DOHH2 (cell line): ENCODE measurements around the gene MRPS5.
"Not testable (repeated sequence)": the region's sequence is repeated elsewhere in the genome, so short reads cannot be mapped to it uniquely, and the experiment has no call there.

Experiments
- H3F3A ChIP-seq: fragments of 200-600 bp; sonication (generic), shearing (Covaris generic); 2 replicates; pipeline ENCODE4 v1.6.0; 2016; ENCODE audit warnings: antibody characterized with exemption, mild to moderate bottlenecking; ENCODE audit not compliant: control insufficient read depth, insufficient read depth
- H3K27ac ChIP-seq: fragments of 200-600 bp; sonication (generic); 2 replicates; pipeline ENCODE4 v1.5.1; 2014; ENCODE audit warnings: low read depth, mild to moderate bottlenecking, low read length, moderate library complexity
- H3K27me3 ChIP-seq: fragments of 200-600 bp; sonication (generic); 2 replicates; pipeline ENCODE4 v1.6.1; 2014; ENCODE audit warnings: mild to moderate bottlenecking, low read length, mixed read lengths; ENCODE audit not compliant: control insufficient read depth
- H3K36me3 ChIP-seq: fragments of 200-600 bp; sonication (generic); 2 replicates; pipeline ENCODE4 v1.6.1; 2014; ENCODE audit warnings: mild to moderate bottlenecking, low read length, moderate library complexity, mixed read lengths; ENCODE audit not compliant: control insufficient read depth
- H3K4me1 ChIP-seq: fragments of 200-600 bp; sonication (generic); 2 replicates; pipeline ENCODE4 v1.6.1; 2014; ENCODE audit warnings: mild to moderate bottlenecking, low read length, mixed read lengths; ENCODE audit not compliant: control insufficient read depth
- H3K4me2 ChIP-seq: fragments of 200-600 bp; sonication (generic); 2 replicates; pipeline ENCODE4 v1.6.0; 2014; ENCODE audit warnings: mild to moderate bottlenecking, low read length, moderate library complexity
- H3K4me3 ChIP-seq: fragments of 200-600 bp; sonication (generic); 2 replicates; pipeline ENCODE4 v1.5.1; 2014; ENCODE audit warnings: mild to moderate bottlenecking, low read length, mixed read lengths
- H3K79me2 ChIP-seq: fragments of 200-600 bp; sonication (generic); 2 replicates; pipeline ENCODE4 v1.6.1; 2014; ENCODE audit warnings: mild to moderate bottlenecking, low read length, mixed read lengths; ENCODE audit not compliant: control insufficient read depth
- H3K9me2 ChIP-seq: fragments of 200-600 bp; sonication (generic); replicated peaks from 2 replicates; pipeline ENCODE4 v1.6.1; 2014; ENCODE audit warnings: mild to moderate bottlenecking, low read length, mixed read lengths; ENCODE audit not compliant: control insufficient read depth
- H3K9me3 ChIP-seq: fragments of 200-600 bp; sonication (generic); 2 replicates; pipeline ENCODE4 v1.6.1; 2014; ENCODE audit warnings: antibody characterized with exemption, low read length, mixed read lengths; ENCODE audit not compliant: control insufficient read depth, insufficient read depth
- H4K20me1 ChIP-seq: fragments of 200-600 bp; sonication (generic); 2 replicates; pipeline ENCODE4 v1.6.0; 2014; ENCODE audit warnings: low read depth, mild to moderate bottlenecking, antibody characterized with exemption, low read length, moderate library complexity; ENCODE audit not compliant: control insufficient read depth, insufficient read depth
- CTCF ChIP-seq: fragments of 200-600 bp; sonication (generic); IDR thresholded peaks from one replicate; pipeline ENCODE4 v1.5.1; 2014; ENCODE audit warnings: antibody characterized with exemption, mild to moderate bottlenecking, low read depth, low read length; ENCODE audit not compliant: poor library complexity, severe bottlenecking
- EZH2phosphoT487 ChIP-seq: fragments of 200-600 bp; sonication (generic); IDR thresholded peaks from 2 replicates; pipeline ENCODE4 v1.6.1; 2017; ENCODE audit warnings: borderline replicate concordance, mild to moderate bottlenecking, antibody characterized with exemption, low read length, moderate library complexity, mixed read lengths

Gene MRPS5

DNA sequence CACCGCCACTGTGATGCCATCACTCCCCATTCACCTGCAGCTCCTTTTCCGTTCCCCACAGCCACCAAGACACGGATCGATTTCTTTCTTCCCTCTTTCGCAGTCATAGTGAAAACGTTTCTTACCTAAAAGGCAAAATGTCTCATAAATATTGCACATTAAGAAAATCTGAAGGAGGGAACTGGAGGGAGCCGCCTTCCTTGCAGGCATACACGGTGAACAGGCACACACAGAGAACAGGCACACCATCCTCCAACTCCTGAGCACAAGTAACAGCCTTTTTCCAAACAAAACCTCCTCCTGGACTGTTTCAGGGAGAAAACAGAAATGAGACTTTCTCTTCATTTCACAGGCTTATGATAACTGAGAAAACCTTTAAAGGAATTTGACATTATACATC lies 17.0 kb downstream of the MRPS5 start:
- H3K9me2 ChIP-seq, result no peaks in the 10 kb centered on the region
- peaks cover 5% of the 10 kb centered on the region; the same call in 1 of the 2 replicates for H3K79me2 ChIP-seq
- peaks cover 95% of the 10 kb centered on the region for H3K36me3 ChIP-seq
- H3K4me1 ChIP-seq, result no peaks in the 10 kb centered on the region
- TF ChIP-seq EZH2phosphoT487 (no peak), CTCF (no peak)
- no peaks in the 10 kb centered on the region for H3K27me3 ChIP-seq
- H3K9me3 ChIP-seq, result no peaks in the 10 kb centered on the region
- no peak overlapping the region for H3K4me3 ChIP-seq
- no peak overlapping the region for H3K4me2 ChIP-seq
- H4K20me1 ChIP-seq, result no peaks in the 10 kb centered on the region
- no peak overlapping the region for H3K27ac ChIP-seq
- no peaks in the 10 kb centered on the region for H3F3A ChIP-seq

GRCh38 chr2:95099910-95100309 lies 21.7 kb downstream of the MRPS5 start:
- Histone ChIP-seq H3F3A (no peaks in the 10 kb centered on the region), H3K4me2 (no peak overlapping the region), H4K20me1 (no peaks in the 10 kb centered on the region), H3K36me3 (peaks cover 71% of the 10 kb centered on the region), H3K27ac (no peak overlapping the region), H3K27me3 (no peaks in the 10 kb centered on the region), H3K4me3 (no peak overlapping the region), H3K4me1 (no peaks in the 10 kb centered on the region), H3K79me2 (peaks cover 11% of the 10 kb centered on the region), H3K9me3 (no peaks in the 10 kb centered on the region), H3K9me2 (no peaks in the 10 kb centered on the region)
- TF ChIP-seq EZH2phosphoT487, result no peak
- no peak for TF ChIP-seq CTCF

DNA sequence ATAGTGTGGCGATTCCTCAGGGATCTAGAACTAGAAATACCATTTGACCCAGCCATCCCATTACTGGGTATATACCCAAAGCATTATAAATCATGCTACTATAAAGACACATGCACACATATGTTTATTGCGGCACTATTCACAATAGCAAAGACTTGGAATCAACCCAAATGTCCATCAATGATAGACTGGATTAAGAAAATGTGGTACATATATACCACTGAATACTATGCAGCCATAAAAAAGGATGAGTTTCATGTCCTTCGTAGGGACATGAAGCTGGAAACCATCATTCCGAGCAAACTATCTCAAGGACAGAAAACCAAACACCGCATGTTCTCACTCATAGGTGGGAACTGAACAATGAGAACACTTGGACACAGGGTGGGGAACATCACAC lies 23.3 kb downstream of the MRPS5 start:
- not testable (repeated sequence) for H3K4me2 ChIP-seq, H4K20me1 ChIP-seq, H3K4me1 ChIP-seq, H3F3A ChIP-seq, H3K9me2 ChIP-seq, H3K4me3 ChIP-seq, H3K27ac ChIP-seq, H3K27me3 ChIP-seq, H3K9me3 ChIP-seq
- Histone ChIP-seq H3K36me3 (peaks cover 60% of the 10 kb centered on the region), H3K79me2 (peaks cover 11% of the 10 kb centered on the region)

DNA sequence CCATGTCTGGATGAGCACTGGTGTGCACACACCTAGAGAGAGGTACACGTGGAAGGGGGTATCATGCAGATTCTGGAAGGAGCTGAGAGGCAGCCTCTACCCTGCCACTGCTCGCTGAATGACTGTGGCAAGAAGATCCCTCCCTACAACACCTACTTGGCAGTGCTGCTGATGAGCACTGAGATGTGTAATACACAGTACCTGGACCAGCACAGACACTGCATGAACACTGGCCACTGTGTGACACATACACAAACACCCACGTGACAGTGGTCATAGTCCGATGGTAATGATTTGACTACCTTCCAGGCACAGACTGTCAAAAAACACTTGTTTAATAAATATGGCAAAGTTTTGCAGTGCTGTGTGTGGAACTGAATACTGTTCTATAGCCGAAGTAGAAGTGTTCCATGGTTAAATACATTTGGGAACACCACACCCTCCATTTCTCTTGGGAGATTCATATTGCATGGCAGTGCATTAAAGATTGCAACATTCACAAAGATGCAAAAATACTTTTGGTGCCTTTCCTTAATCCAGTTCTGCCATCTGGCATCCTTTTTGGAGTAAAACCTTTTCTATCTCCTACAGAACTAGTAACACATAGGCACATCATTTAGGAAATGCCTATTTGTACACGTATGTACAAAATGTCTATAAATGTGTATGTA lies 29.6 kb downstream of the MRPS5 start:
- Histone ChIP-seq H3K9me3 (no peaks in the 10 kb centered on the region), H3K4me2 (no peak overlapping the region), H3K4me3 (no peak overlapping the region), H3K9me2 (no peaks in the 10 kb centered on the region), H3K79me2 (peaks cover 6% of the 10 kb centered on the region; the same call in 1 of the 2 replicates), H3K27ac (no peak overlapping the region), H3F3A (no peaks in the 10 kb centered on the region), H3K27me3 (no peaks in the 10 kb centered on the region), H4K20me1 (no peaks in the 10 kb centered on the region), H3K4me1 (no peaks in the 10 kb centered on the region), H3K36me3 (peaks cover 57% of the 10 kb centered on the region)
- TF ChIP-seq CTCF (no peak), EZH2phosphoT487 (no peak)
